Choroid plexus epithelial cell (primary cell): ENCODE measurements around the gene SLC29A3.
A peak's percentile ranks its signal among the peaks of the same experiment; 100 is the strongest.

Source experiments
- DNase-seq: peaks from one replicate; pipeline ENCODE4 v3.0.0-alpha.2; 2010; ENCODE audit warnings: low read depth
- H3K4me3 ChIP-seq: 2 replicates; pipeline ENCODE4 v1.5.1; 2011; ENCODE audit warnings: low read depth, mild to moderate bottlenecking, control low read depth, low read length, moderate library complexity
- CTCF ChIP-seq: conservative IDR thresholded peaks from 2 replicates; pipeline ENCODE4 v1.5.1; 2011; ENCODE audit warnings: low read depth, mild to moderate bottlenecking, control low read depth, inconsistent platforms, low read length, moderate library complexity

Gene SLC29A3

DNA sequence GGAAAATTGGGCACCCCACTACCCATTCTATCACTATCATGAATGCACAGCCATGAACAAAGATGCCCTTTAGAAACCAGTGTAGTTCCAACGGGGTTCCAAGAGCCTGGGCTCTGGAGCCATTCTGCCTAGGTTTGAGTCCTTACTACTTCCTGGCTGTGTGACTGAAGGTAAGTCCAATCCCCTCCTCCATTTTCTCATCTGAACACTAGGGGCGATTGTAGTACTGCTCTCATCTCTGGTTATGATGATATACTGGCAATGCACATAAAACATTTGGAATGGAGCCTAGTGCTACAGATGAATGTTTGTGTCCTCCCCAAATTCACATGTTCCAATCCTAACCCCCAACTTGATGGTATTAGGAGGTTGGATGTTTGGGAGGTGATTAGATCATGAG is 49.6 kb downstream of the SLC29A3 start:
- TF ChIP-seq CTCF, result peak; percentile 20
- no peak for DNase-seq
- no peak overlapping the region for H3K4me3 ChIP-seq

GRCh38 chr10:71369602-71370001 is 50.5 kb downstream of the SLC29A3 start:
- H3K4me3 ChIP-seq, result no peak overlapping the region
- TF ChIP-seq CTCF, result no peak
- no peak for DNase-seq

DNA sequence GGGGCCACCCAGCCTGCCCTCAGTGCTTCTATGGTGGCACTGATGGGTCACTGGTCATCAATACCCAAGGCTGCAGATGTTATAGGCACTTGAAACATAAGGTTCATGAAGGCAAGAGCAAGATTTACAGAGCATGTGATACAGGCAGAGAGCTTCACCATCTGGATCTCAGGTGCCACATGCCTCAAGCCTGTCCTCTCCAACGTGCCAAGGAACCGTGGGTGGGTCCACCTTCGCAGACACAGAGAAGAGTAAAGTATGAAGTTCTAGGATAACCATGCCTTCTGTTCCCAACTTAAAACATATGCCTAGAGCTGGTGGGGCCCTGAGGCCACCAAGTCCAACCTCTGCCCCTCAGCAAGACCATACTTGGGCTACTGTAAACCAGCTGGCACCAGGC is 51.0 kb downstream of the SLC29A3 start:
- no peak for DNase-seq
- no peak for TF ChIP-seq CTCF
- no peak overlapping the region for H3K4me3 ChIP-seq

GRCh38 chr10:71371750-71372166 is 52.7 kb downstream of the SLC29A3 start:
- TF ChIP-seq CTCF, result no peak
- no peak for DNase-seq
- no peak overlapping the region for H3K4me3 ChIP-seq

DNA sequence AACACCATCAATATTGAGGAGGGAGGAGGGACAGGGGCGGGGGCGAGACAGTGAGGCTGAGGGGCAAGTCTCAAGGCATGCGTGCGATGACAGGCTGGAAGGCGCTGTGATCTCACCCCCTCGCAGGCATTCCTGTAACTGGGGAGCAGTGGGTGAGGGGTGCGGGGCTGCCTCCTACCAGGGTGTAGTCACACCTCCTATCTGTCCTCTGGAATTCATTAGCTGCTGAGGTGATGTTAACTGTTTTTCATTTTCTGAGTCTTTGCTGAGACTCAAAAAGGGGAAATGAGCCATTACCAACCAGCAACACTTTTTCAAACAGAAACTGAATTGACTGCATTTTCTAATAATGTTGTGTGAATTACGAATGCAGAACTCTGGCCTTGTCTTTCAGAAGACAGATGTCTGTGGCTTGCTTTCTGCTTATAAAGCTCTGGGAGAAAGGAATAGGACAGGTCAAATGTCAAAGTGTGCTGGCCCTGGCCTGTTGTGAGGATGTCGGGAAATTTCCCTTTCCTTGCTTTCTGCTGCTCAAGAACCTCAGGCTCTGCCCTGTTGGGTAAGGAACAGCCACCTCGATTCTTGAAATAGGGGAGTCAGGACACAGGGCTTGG is 53.9 kb downstream of the SLC29A3 start:
- DNase-seq, result no peak
- no peak for TF ChIP-seq CTCF
- no peak overlapping the region for H3K4me3 ChIP-seq

DNA sequence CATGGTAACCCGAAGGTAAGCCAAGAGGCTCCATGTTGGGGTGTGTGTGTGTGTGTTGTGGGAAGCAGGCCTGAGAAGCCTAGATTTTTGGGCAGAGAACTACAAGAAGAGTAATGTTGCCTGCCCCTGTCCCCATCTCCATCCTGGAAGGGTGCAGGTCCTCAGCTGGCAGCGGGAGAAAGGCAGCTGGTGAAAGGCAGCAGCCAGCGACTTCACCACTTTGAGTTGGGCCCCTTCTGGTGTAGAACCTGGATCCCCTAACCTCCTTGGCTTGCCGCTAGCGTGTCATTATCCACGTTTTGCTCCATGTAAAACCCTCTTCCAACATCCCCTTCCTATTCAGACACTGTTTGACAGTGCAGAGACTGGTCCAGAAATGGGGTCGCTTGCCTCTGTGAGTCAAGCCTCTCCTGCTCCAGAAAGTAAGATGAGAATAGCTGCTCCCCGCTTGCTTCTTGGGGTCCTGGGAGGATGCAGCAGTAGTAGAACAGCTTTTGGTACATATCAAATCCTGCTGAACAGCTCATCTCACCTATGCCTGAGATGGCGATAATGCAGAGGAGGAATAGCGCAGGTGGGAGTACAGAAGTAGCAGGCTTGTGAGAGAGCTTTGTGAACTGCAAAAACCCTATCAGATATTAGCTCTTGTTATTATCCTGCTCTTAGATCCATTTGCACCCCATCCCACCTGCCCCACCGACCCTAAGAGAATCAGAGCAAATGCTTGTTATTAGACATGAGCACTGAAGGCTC is 55.6 kb downstream of the SLC29A3 start:
- no peak overlapping the region for H3K4me3 ChIP-seq
- no peak for TF ChIP-seq CTCF
- no peak for DNase-seq

DNA sequence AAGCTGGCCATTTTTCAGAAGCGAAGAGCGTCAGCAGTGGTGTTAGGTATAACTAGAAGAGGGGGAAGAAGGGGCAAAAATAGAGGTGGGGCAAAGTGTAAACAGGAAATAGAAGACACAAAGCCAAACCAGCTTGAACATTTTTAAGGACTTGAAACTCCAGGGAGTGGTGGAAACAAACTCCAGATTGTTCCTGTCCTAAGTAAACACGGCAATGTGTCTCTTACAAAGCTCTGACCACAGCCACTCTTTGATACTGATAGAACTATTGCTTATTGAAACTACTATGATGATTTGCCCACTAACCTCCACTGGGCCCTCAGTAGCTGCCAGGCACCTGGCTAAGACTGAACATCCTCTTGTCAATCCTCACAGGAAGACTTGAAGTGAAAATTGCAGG is 56.9 kb downstream of the SLC29A3 start:
- H3K4me3 ChIP-seq, result no peak overlapping the region
- no peak for TF ChIP-seq CTCF
- no peak for DNase-seq
